ENCODE measurements around the gene KPNA6. TPM values are rescaled to one million over a fixed set of nuclear protein-coding genes. Genes with fewer than 3 reads are reported as not detected.
A peak's percentile ranks its signal among the peaks of the same experiment; 100 is the strongest.

The KPNA6 gene
- total and polyA plus RNA-seq, 2 donors (not counting 3 experiments of a cell fraction or from before 2014, with no cell fraction given): 22.1 to 85.6 TPM

DNA sequence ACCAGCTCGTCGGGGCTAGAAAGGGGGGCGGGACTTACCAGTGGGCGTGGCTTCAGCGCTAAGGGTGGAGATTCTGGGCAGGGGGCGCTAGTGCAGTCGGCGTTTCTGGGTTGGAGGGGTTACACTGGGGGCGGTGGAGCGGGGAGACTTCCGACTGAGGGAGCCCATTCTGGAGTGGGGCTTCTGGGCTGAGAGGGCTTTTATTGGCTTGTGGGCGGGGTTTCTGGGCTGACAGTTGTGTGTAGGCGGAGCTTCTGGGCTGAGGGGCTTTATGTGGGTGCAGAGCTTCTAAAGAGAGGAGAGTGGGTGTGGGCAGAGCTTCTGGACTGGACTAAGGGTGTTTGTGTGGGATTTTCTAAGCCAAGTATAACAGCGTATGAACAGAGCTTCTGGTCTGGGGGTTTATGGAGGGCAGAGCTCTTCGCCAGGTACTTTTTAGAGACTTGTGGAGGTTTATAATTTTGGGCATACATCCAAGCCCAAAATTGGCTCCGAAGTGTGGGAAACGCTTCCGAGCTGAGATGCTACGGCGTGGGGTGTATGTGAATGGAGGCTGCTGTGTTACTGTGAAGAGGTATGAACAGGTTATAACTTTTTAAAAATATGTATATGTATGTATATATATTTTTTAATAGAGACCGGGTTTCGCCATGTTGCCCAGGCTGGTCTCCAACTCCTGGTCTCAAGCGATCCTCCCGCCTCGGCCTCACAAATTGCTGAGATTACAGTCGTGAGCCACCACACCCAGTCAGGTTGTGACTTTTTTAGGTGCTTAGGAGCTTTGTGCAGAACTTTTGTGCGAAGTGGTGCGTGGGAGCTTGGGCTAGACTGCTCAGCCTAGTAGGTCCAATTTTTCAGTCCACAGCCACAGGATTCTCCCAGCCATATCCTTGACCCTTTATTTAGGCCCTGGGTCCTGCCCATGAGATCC lies 34.3 kb upstream of the KPNA6 start:
- Histone ChIP-seq H3K36me3 (ENCODE audit: control insufficient read depth in 2 of 2, extremely low read depth in 1 of 2, insufficient read depth in 2 of 2, low read length in 2 of 2) (peaks cover 16 to 22% of the 10 kb centered on the region in 2 experiments), H3K27ac (ENCODE audit: insufficient read depth, low read depth, low read length) (peak overlapping the region; percentile 29), H2AFZ (ENCODE audit: low read depth, low read length) (no peak overlapping the region), H4K20me1 (replicated peaks; ENCODE audit: control insufficient read depth, extremely low read depth, insufficient read depth, low read length) (no peaks in the 10 kb centered on the region), H3K9ac (replicated peaks; ENCODE audit: extremely low read depth, insufficient read depth, low read length) (peak overlapping the region; percentile 31), H3K4me1 (ENCODE audit: control insufficient read depth, extremely low read depth, insufficient read depth, low read length) (peaks cover 41% of the 10 kb centered on the region), H3K4me2 (ENCODE audit: insufficient read depth, low read length) (peak overlapping the region; percentile 66), H3K27me3 (ENCODE audit: control insufficient read depth in 2 of 2, insufficient read depth in 2 of 2, low read length in 2 of 2) (no peaks in the 10 kb centered on the region), H3K79me2 (ENCODE audit: control insufficient read depth, insufficient read depth, low read length) (peaks cover 35% of the 10 kb centered on the region), H3K4me3 (replicated peaks in 1 of 3; ENCODE audit: insufficient read depth in 1 of 3, low read depth in 1 of 3, low read length in 3 of 3) (peak overlapping the region; percentile 74 to 78 (median 77)), H3K9me3 (replicated peaks; ENCODE audit: control insufficient read depth, insufficient read depth, low read length) (no peaks in the 10 kb centered on the region), H3K9me1 (replicated peaks; ENCODE audit: control insufficient read depth, extremely low read depth, insufficient read depth, low read length) (no peaks in the 10 kb centered on the region)
- TSS peak; percentile 16 for BruUV-seq (replicated peaks)
- FAIRE-seq (peak; percentile 61), DNase-seq (ENCODE audit: low read depth, low spot score) (peak; percentile 94)
- dilution Hi-C loops (cut with MboI; ENCODE audit: extremely low pct_ligation_motif_present, low sequenced_read_pairs): no loop called here
- TF ChIP-seq GATA2 (IDR thresholded peaks at IDR 0.05; ENCODE audit: insufficient read depth, insufficient read length, low read depth, low read length): no peak
- TF ChIP-seq, protein P1, sequence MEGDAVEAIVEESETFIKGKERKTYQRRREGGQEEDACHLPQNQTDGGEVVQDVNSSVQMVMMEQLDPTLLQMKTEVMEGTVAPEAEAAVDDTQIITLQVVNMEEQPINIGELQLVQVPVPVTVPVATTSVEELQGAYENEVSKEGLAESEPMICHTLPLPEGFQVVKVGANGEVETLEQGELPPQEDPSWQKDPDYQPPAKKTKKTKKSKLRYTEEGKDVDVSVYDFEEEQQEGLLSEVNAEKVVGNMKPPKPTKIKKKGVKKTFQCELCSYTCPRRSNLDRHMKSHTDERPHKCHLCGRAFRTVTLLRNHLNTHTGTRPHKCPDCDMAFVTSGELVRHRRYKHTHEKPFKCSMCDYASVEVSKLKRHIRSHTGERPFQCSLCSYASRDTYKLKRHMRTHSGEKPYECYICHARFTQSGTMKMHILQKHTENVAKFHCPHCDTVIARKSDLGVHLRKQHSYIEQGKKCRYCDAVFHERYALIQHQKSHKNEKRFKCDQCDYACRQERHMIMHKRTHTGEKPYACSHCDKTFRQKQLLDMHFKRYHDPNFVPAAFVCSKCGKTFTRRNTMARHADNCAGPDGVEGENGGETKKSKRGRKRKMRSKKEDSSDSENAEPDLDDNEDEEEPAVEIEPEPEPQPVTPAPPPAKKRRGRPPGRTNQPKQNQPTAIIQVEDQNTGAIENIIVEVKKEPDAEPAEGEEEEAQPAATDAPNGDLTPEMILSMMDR (IDR thresholded peaks at IDR 0.05; ENCODE audit: extremely low read depth in 1 of 2, insufficient read depth in 1 of 2, low read depth in 1 of 2, low read length in 2 of 2): peak; percentile 4 to 40
- POLR2A ChIA-PET: interaction anchor here (0.5 to 2.1 kb wide), 10 partner anchors 10 to 1131 kb away, joined by 3 to 8 read pairs (median 4); partner anchors contain the start of genes KPNA6 and TXLNA
- CTCF ChIA-PET: interaction anchor here (0.5 to 6.5 kb wide), 13 partner anchors 8 to 175 kb away, joined by 3 to 55 read pairs (median 4); partner anchors contain the start of genes KPNA6 and PTP4A2
- intact Hi-C loops (cut with micrococcal nuclease): loop anchor here (2.0 kb wide), 1 partner anchor 59 kb away; no protein-coding TSS in a partner anchor

DNA sequence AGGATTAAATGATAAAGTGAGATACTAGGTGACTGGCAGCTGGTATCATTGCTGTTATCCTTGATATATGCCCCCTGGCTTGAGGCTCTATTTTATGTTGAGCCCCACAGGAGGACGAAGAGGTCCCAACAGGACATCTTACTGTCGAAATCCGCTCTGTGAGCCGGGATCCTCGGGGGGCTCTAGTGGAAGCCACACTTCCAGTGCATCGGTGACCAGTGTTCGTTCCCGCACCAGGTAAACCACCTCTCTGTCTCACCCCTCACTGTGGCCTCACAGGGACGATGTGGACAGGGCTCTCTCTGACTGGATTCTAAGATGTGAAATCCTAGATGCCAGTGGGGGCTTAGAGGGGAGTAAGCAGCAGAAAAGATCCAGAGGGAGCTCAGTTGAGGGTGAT lies 33.0 kb upstream of the KPNA6 start:
- Histone ChIP-seq H3K4me3 (replicated peaks in 1 of 3; ENCODE audit: insufficient read depth in 1 of 3, low read depth in 1 of 3, low read length in 3 of 3) (no peak overlapping the region), H3K9ac (replicated peaks; ENCODE audit: extremely low read depth, insufficient read depth, low read length) (no peak overlapping the region), H3K36me3 (ENCODE audit: control insufficient read depth in 2 of 2, extremely low read depth in 1 of 2, insufficient read depth in 2 of 2, low read length in 2 of 2) (peaks cover 16 to 27% of the 10 kb centered on the region in 2 experiments), H3K4me2 (ENCODE audit: insufficient read depth, low read length) (no peak overlapping the region), H3K9me3 (replicated peaks; ENCODE audit: control insufficient read depth, insufficient read depth, low read length) (no peaks in the 10 kb centered on the region), H3K79me2 (ENCODE audit: control insufficient read depth, insufficient read depth, low read length) (peaks cover 35% of the 10 kb centered on the region), H3K27ac (ENCODE audit: insufficient read depth, low read depth, low read length) (no peak overlapping the region), H2AFZ (ENCODE audit: low read depth, low read length) (no peak overlapping the region), H4K20me1 (replicated peaks; ENCODE audit: control insufficient read depth, extremely low read depth, insufficient read depth, low read length) (no peaks in the 10 kb centered on the region), H3K9me1 (replicated peaks; ENCODE audit: control insufficient read depth, extremely low read depth, insufficient read depth, low read length) (no peaks in the 10 kb centered on the region), H3K4me1 (ENCODE audit: control insufficient read depth, extremely low read depth, insufficient read depth, low read length) (peaks cover 41% of the 10 kb centered on the region), H3K27me3 (ENCODE audit: control insufficient read depth in 2 of 2, insufficient read depth in 2 of 2, low read length in 2 of 2) (no peaks in the 10 kb centered on the region)
- dilution Hi-C loops (cut with MboI; ENCODE audit: extremely low pct_ligation_motif_present, low sequenced_read_pairs): no loop called here
- POLR2A ChIA-PET: no interaction called here
- CTCF ChIA-PET: interaction anchor here (1.3 to 6.5 kb wide), 7 partner anchors 8 to 105 kb away, joined by 3 to 55 read pairs (median 5); partner anchors contain the start of genes KPNA6 and TXLNA
- intact Hi-C loops (cut with micrococcal nuclease): no loop called here
- BruUV-seq (replicated peaks): no TSS peak
- DNase-seq (ENCODE audit: low read depth, low spot score) (no peak), FAIRE-seq (no peak)
- TF ChIP-seq JUN (IDR thresholded peaks at IDR 0.05; ENCODE audit: borderline replicate concordance, insufficient read depth, insufficient read length, low read depth): no peak
- TF ChIP-seq, protein P1 (IDR thresholded peaks at IDR 0.05; ENCODE audit: extremely low read depth in 1 of 2, insufficient read depth in 1 of 2, low read depth in 1 of 2, low read length in 2 of 2): no peak
- TF ChIP-seq GATA2 (IDR thresholded peaks at IDR 0.05; ENCODE audit: insufficient read depth, insufficient read length, low read depth, low read length): no peak
- TF ChIP-seq, protein P2, sequence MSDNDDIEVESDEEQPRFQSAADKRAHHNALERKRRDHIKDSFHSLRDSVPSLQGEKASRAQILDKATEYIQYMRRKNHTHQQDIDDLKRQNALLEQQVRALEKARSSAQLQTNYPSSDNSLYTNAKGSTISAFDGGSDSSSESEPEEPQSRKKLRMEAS (IDR thresholded peaks at IDR 0.05; ENCODE audit: insufficient read depth, insufficient read length): no peak
- no peak for TF ChIP-seq POLR2A (IDR thresholded peaks at IDR 0.05; ENCODE audit: low read depth, low read length)
- no peak for TF ChIP-seq FOS (IDR thresholded peaks at IDR 0.05; ENCODE audit: borderline replicate concordance, insufficient read depth, low read length)
- TF ChIP-seq MYC (IDR thresholded peaks at IDR 0.05; ENCODE audit: low read depth, low read length): no peak

Data from endothelial cell of umbilical vein (primary cell).